Hematopoietic multipotent progenitor cell treated with erythropoietin and hydrocortisone succinate and interleukin-3 and kit ligand, for 8 days (in vitro differentiated cells): ENCODE measurements around the gene MBD3L5.
"Not testable (repeated sequence)": the region's sequence is repeated elsewhere in the genome, so short reads cannot be mapped to it uniquely, and the experiment has no call there.

Experiments used
- DNase-seq: peaks from one replicate; pipeline ENCODE4 v3.0.0-alpha.2; 2015

The MBD3L5 gene

GRCh38 chr19:7054635-7055368 is 24.4 kb downstream of the MBD3L5 start:
- DNase-seq: not testable (repeated sequence)

GRCh38 chr19:7055679-7056078 is 25.3 kb downstream of the MBD3L5 start:
- not testable (repeated sequence) for DNase-seq

GRCh38 chr19:7056371-7056770 is 26.0 kb downstream of the MBD3L5 start:
- DNase-seq: not testable (repeated sequence)

GRCh38 chr19:7058576-7058975 is 28.2 kb downstream of the MBD3L5 start, which contains the start of gene MBD3L3:
Gene MBD3L3 (minus strand): TSS chr19:7058676. CDS start chr19:7058605, 71 bp downstream.
- not testable (repeated sequence) for DNase-seq

- not testable (repeated sequence) for DNase-seq
These were observed 29.6 kb downstream of the MBD3L5 start for GRCh38 chr19:7059977-7060376.

- no peak for DNase-seq
These were observed 33.0 kb downstream of the MBD3L5 start for GRCh38 chr19:7063339-7063738.

- no peak for DNase-seq
These were observed 33.5 kb downstream of the MBD3L5 start for GRCh38 chr19:7063764-7064418.

GRCh38 chr19:7067122-7067521 is 36.7 kb downstream of the MBD3L5 start:
- DNase-seq: peak; percentile 43

GRCh38 chr19:7067716-7068115 is 37.3 kb downstream of the MBD3L5 start:
- DNase-seq: no peak

GRCh38 chr19:7068599-7068998 is 38.2 kb downstream of the MBD3L5 start:
- no peak for DNase-seq

- DNase-seq: peak; percentile 96
These were observed 38.9 kb downstream of the MBD3L5 start, which contains the start of gene ZNF557 for GRCh38 chr19:7069042-7069903. Gene ZNF557 (plus strand): TSS chr19:7069703. CDS start chr19:7075075, 5,372 bp downstream.

- no peak for DNase-seq
These were observed 39.5 kb downstream of the MBD3L5 start for GRCh38 chr19:7069904-7070226.

GRCh38 chr19:7072541-7072940 is 42.2 kb downstream of the MBD3L5 start:
- no peak for DNase-seq

- no peak for DNase-seq
These were observed 44.4 kb downstream of the MBD3L5 start for GRCh38 chr19:7074705-7075282.

- DNase-seq: no peak
These were observed 45.8 kb downstream of the MBD3L5 start for GRCh38 chr19:7076151-7076550.

GRCh38 chr19:7078008-7078407 is 47.6 kb downstream of the MBD3L5 start:
- DNase-seq: no peak
